ENCODE data around the gene PXDC1.

Gene PXDC1

GRCh38 chr6:3731700-3732099, 19.8 kb downstream of the PXDC1 start:
- no peak overlapping the region for H4K5ac ChIP-seq (ENCODE audit: low read length)
- no peak overlapping the region for H3K4ac ChIP-seq (ENCODE audit: low read depth, low read length)
- no peaks in the 10 kb centered on the region for H3K79me1 ChIP-seq (ENCODE audit: low read length)
- H3K36me3 ChIP-seq (ENCODE audit: control insufficient read depth, insufficient read depth, low read length), result no peaks in the 10 kb centered on the region
- no peak overlapping the region for H3K23ac ChIP-seq (ENCODE audit: low read length)
- no peak overlapping the region for H3K56ac ChIP-seq (ENCODE audit: low read length)
- no peak overlapping the region for H3K9ac ChIP-seq (ENCODE audit: low read length)
- no peak overlapping the region for H3K4me2 ChIP-seq (ENCODE audit: low read length)
- H2BK5ac ChIP-seq (ENCODE audit: low read length), result no peak overlapping the region
- no peak overlapping the region for H2BK15ac ChIP-seq (replicated peaks; ENCODE audit: low read depth)
- H3K4me1 ChIP-seq (ENCODE audit: control insufficient read depth, low read depth, low read length), result no peaks in the 10 kb centered on the region
- H2BK120ac ChIP-seq (ENCODE audit: low read depth, low read length), result no peak overlapping the region
- H4K8ac ChIP-seq (ENCODE audit: low read depth, low read length), result no peak overlapping the region
- no peak for DNase-seq
- no peaks in the 10 kb centered on the region for H3K27me3 ChIP-seq (ENCODE audit: insufficient read depth, low read length, poor library complexity)
- no peaks in the 10 kb centered on the region for H3K79me2 ChIP-seq (ENCODE audit: control insufficient read depth, insufficient read depth, low read length)
- no peak overlapping the region for H2AK5ac ChIP-seq (ENCODE audit: low read length)
- no CpG with 5 or more reads among the region's 7 CpGs for WGBS (ENCODE audit: extremely low coverage, insufficient coverage, low lambda C conversion rate)
- H3K18ac ChIP-seq (ENCODE audit: low read length), result no peak overlapping the region
- no peak overlapping the region for H3K27ac ChIP-seq (ENCODE audit: low read depth, low read length)
- no peak overlapping the region for H3K4me3 ChIP-seq (ENCODE audit: low read length)

DNA sequence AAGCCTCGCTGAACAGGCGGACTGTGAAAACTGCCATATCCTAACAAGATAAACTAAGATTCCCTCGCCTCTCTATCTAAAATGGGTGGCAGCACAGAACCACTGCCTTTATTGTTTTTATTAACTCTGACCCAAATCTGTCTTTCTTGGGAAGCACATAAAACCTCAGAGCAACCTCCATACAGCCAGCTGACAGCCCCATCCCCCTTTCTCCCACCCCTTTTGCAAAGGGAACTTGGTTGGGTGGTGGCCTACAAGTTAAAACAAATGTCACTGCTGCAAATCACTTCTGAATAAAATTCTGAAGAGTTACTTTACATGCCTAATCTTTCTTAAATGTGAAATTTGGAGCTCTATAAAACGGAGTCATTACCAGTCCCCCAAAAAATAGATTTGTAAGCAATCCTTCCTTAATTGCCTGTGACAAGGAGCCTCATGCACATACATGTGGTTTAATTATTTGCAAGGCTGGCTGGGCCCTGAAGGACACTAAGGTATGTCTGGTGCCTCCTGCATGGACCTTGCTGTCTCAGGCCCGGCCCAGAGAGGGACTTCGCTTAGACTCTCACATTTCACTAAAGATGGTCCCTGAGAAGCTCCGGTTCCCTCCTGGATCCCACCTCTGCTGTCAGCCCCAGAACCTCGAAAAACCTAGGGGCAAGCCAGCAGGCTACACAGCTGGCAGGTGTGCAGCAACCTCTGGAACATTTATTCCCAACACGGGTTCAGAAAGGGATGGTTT, 21.7 kb downstream of the PXDC1 start:
- no peak overlapping the region for H3K4me3 ChIP-seq (ENCODE audit: low read length)
- no peaks in the 10 kb centered on the region for H3K36me3 ChIP-seq (ENCODE audit: control insufficient read depth, insufficient read depth, low read length)
- H4K5ac ChIP-seq (ENCODE audit: low read length), result no peak overlapping the region
- H2AK5ac ChIP-seq (ENCODE audit: low read length), result no peak overlapping the region
- WGBS (ENCODE audit: extremely low coverage, insufficient coverage, low lambda C conversion rate), result no CpG with 5 or more reads among the region's 9 CpGs
- no peaks in the 10 kb centered on the region for H3K27me3 ChIP-seq (ENCODE audit: insufficient read depth, low read length, poor library complexity)
- no peak overlapping the region for H3K27ac ChIP-seq (ENCODE audit: low read depth, low read length)
- H3K4me2 ChIP-seq (ENCODE audit: low read length), result no peak overlapping the region
- H3K56ac ChIP-seq (ENCODE audit: low read length), result no peak overlapping the region
- no peaks in the 10 kb centered on the region for H3K4me1 ChIP-seq (ENCODE audit: control insufficient read depth, low read depth, low read length)
- DNase-seq, result no peak
- H3K9ac ChIP-seq (ENCODE audit: low read length), result no peak overlapping the region
- H2BK120ac ChIP-seq (ENCODE audit: low read depth, low read length), result no peak overlapping the region
- H3K18ac ChIP-seq (ENCODE audit: low read length), result no peak overlapping the region
- H3K79me1 ChIP-seq (ENCODE audit: low read length), result no peaks in the 10 kb centered on the region
- H4K8ac ChIP-seq (ENCODE audit: low read depth, low read length), result no peak overlapping the region
- no peak overlapping the region for H3K23ac ChIP-seq (ENCODE audit: low read length)
- no peak overlapping the region for H2BK15ac ChIP-seq (replicated peaks; ENCODE audit: low read depth)
- no peaks in the 10 kb centered on the region for H3K79me2 ChIP-seq (ENCODE audit: control insufficient read depth, insufficient read depth, low read length)
- H3K4ac ChIP-seq (ENCODE audit: low read depth, low read length), result no peak overlapping the region
- no peak overlapping the region for H2BK5ac ChIP-seq (ENCODE audit: low read length)

- Histone ChIP-seq H2BK5ac (ENCODE audit: low read length) (no peak overlapping the region), H3K9ac (ENCODE audit: low read length) (no peak overlapping the region), H3K18ac (ENCODE audit: low read length) (no peak overlapping the region), H3K36me3 (ENCODE audit: control insufficient read depth, insufficient read depth, low read length) (no peaks in the 10 kb centered on the region), H3K4me1 (ENCODE audit: control insufficient read depth, low read depth, low read length) (peaks cover 1% of the 10 kb centered on the region), H3K79me2 (ENCODE audit: control insufficient read depth, insufficient read depth, low read length) (no peaks in the 10 kb centered on the region), H3K27ac (ENCODE audit: low read depth, low read length) (no peak overlapping the region), H3K4me3 (ENCODE audit: low read length) (no peak overlapping the region), H2BK15ac (replicated peaks; ENCODE audit: low read depth) (no peak overlapping the region), H3K4me2 (ENCODE audit: low read length) (no peak overlapping the region), H3K27me3 (ENCODE audit: insufficient read depth, low read length, poor library complexity) (no peaks in the 10 kb centered on the region), H3K23ac (ENCODE audit: low read length) (no peak overlapping the region), H4K8ac (ENCODE audit: low read depth, low read length) (no peak overlapping the region), H3K79me1 (ENCODE audit: low read length) (no peaks in the 10 kb centered on the region), H2BK120ac (ENCODE audit: low read depth, low read length) (no peak overlapping the region), H4K5ac (ENCODE audit: low read length) (no peak overlapping the region), H2AK5ac (ENCODE audit: low read length) (no peak overlapping the region), H3K56ac (ENCODE audit: low read length) (no peak overlapping the region), H3K4ac (ENCODE audit: low read depth, low read length) (no peak overlapping the region)
- DNase-seq, result no peak
- no CpG with 5 or more reads among the region's 11 CpGs for WGBS (ENCODE audit: extremely low coverage, insufficient coverage, low lambda C conversion rate)
Observed at GRCh38 chr6:3727593-3728108, 23.9 kb downstream of the PXDC1 start.

DNA sequence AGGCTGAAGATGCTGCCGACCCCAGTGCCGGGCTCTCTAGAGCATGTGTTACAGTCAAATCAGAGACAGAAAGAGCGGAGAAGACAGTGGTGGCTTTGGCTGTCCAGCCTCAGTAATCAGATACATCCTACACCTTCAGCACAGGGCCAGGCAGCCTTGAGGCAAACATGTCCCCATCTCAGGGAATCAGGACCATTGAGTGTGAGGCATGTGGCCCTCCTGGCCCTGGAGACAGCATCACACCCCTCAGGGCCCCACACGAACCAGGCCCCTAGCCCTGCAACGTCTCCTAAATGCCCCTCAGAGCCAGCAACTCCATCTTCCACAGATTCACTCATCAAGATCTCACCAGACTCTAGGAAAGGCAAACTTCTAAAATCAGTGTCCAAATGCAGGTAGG, 24.5 kb downstream of the PXDC1 start:
- Histone ChIP-seq H3K4me1 (ENCODE audit: control insufficient read depth, low read depth, low read length) (peaks cover 2% of the 10 kb centered on the region), H2AK5ac (ENCODE audit: low read length) (no peak overlapping the region), H3K79me1 (ENCODE audit: low read length) (no peaks in the 10 kb centered on the region), H3K23ac (ENCODE audit: low read length) (no peak overlapping the region), H3K36me3 (ENCODE audit: control insufficient read depth, insufficient read depth, low read length) (no peaks in the 10 kb centered on the region), H3K4me2 (ENCODE audit: low read length) (no peak overlapping the region), H3K4me3 (ENCODE audit: low read length) (no peak overlapping the region), H3K9ac (ENCODE audit: low read length) (no peak overlapping the region), H3K79me2 (ENCODE audit: control insufficient read depth, insufficient read depth, low read length) (no peaks in the 10 kb centered on the region), H3K18ac (ENCODE audit: low read length) (no peak overlapping the region), H3K27me3 (ENCODE audit: insufficient read depth, low read length, poor library complexity) (no peaks in the 10 kb centered on the region), H2BK5ac (ENCODE audit: low read length) (no peak overlapping the region), H3K27ac (ENCODE audit: low read depth, low read length) (no peak overlapping the region), H2BK120ac (ENCODE audit: low read depth, low read length) (no peak overlapping the region), H4K8ac (ENCODE audit: low read depth, low read length) (no peak overlapping the region), H4K5ac (ENCODE audit: low read length) (no peak overlapping the region), H2BK15ac (replicated peaks; ENCODE audit: low read depth) (no peak overlapping the region), H3K56ac (ENCODE audit: low read length) (no peak overlapping the region), H3K4ac (ENCODE audit: low read depth, low read length) (no peak overlapping the region)
- no CpG with 5 or more reads among the region's 5 CpGs for WGBS (ENCODE audit: extremely low coverage, insufficient coverage, low lambda C conversion rate)
- no peak for DNase-seq

DNA sequence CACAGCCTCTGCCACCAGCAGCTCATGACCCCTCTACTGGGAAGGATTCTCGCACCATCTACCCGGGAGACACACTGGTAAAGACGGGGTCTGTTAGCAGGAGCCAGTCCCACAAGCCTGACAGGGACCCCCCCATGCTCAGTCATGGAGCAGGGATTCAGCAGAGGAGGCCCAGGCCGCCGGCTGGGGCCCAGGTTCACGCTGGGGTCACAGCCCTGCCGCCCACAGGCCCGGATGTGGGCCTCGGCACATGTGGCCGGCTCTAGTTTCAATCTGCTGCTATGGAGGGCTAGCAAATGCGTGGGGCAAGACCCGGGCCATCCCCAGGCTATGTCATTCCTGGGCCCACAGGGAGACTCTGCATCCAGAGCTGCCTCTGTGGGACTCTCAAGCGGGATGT, 25.1 kb downstream of the PXDC1 start:
- DNase-seq, result no peak
- no peak overlapping the region for H2BK5ac ChIP-seq (ENCODE audit: low read length)
- no peak overlapping the region for H3K27ac ChIP-seq (ENCODE audit: low read depth, low read length)
- H3K4ac ChIP-seq (ENCODE audit: low read depth, low read length), result no peak overlapping the region
- no peak overlapping the region for H3K4me3 ChIP-seq (ENCODE audit: low read length)
- no peak overlapping the region for H3K23ac ChIP-seq (ENCODE audit: low read length)
- no peak overlapping the region for H2BK15ac ChIP-seq (replicated peaks; ENCODE audit: low read depth)
- no peak overlapping the region for H2AK5ac ChIP-seq (ENCODE audit: low read length)
- peaks cover 2% of the 10 kb centered on the region for H3K4me1 ChIP-seq (ENCODE audit: control insufficient read depth, low read depth, low read length)
- no peaks in the 10 kb centered on the region for H3K36me3 ChIP-seq (ENCODE audit: control insufficient read depth, insufficient read depth, low read length)
- WGBS (ENCODE audit: extremely low coverage, insufficient coverage, low lambda C conversion rate), result no CpG with 5 or more reads among the region's 13 CpGs
- no peak overlapping the region for H3K18ac ChIP-seq (ENCODE audit: low read length)
- H4K8ac ChIP-seq (ENCODE audit: low read depth, low read length), result no peak overlapping the region
- H3K9ac ChIP-seq (ENCODE audit: low read length), result no peak overlapping the region
- no peak overlapping the region for H3K4me2 ChIP-seq (ENCODE audit: low read length)
- no peaks in the 10 kb centered on the region for H3K79me2 ChIP-seq (ENCODE audit: control insufficient read depth, insufficient read depth, low read length)
- H3K79me1 ChIP-seq (ENCODE audit: low read length), result no peaks in the 10 kb centered on the region
- no peak overlapping the region for H3K56ac ChIP-seq (ENCODE audit: low read length)
- H4K5ac ChIP-seq (ENCODE audit: low read length), result no peak overlapping the region
- H2BK120ac ChIP-seq (ENCODE audit: low read depth, low read length), result no peak overlapping the region
- no peaks in the 10 kb centered on the region for H3K27me3 ChIP-seq (ENCODE audit: insufficient read depth, low read length, poor library complexity)

Measured in mesendoderm (in vitro differentiated cells).